Adrenal gland (tissue), 12 donors: Measurements from ENCODE around the gene CCNY. TPM values are rescaled to one million over a fixed set of nuclear protein-coding genes. Genes with fewer than 3 reads are reported as not detected.

Experiments used
- DNase-seq, 7 donors: peaks; one replicate each; pipeline ENCODE4 v3.0.0-alpha.2; 2019 to 2020
- H3K27ac ChIP-seq, 5 donors: fragments of 200-600 bp; sonication (generic) in 4 of 5; 1 replicate in 3 of 5; 2 replicates in 2 of 5; pipeline versions ENCODE4 v1.5.1 to v1.8.0; 2016 to 2020; ENCODE audit warnings: mild to moderate bottlenecking in 1 of 5
- H3K27me3 ChIP-seq: fragments of 200-600 bp; 2 replicates; pipeline ENCODE4 v1.8.0; 2021
- H3K36me3 ChIP-seq, 2 donors: fragments of 200-600 bp; replicated peaks in 1 of 2; 1 replicate in 1 of 2; 2 replicates in 1 of 2; pipeline versions ENCODE4 v1.5.1 to v1.8.0; 2018 to 2022
- H3K4me1 ChIP-seq, 2 donors: fragments of 200-600 bp; replicated peaks in 1 of 2; 1 replicate in 1 of 2; 2 replicates in 1 of 2; pipeline versions ENCODE4 v1.5.1 to v1.8.0; 2018 to 2021
- H3K4me3 ChIP-seq, 4 donors: fragments of 200-600 bp; sonication (generic) in 3 of 4; one replicate each; pipeline ENCODE4 v1.5.1; 2016 to 2018
- H3K9me3 ChIP-seq, 3 donors: fragments of 200-600 bp; sonication (generic) in 1 of 3; replicated peaks in 1 of 3; 1 replicate in 2 of 3; 2 replicates in 1 of 3; pipeline versions ENCODE4 v1.5.1 to v1.8.0; 2016 to 2021
- POLR2A ChIP-seq, 2 donors: fragments of 450-650 bp; IDR thresholded peaks; one replicate each; pipeline ENCODE4 v1.6.1; 2017; ENCODE audit warnings: antibody characterized with exemption in 2 of 2, mild to moderate bottlenecking in 2 of 2, moderate library complexity in 1 of 2
- WGBS, 4 donors: extraction: QIAGEN DNeasy Blood & Tissue Kit in 2 of 4; methylation state at CpG; one replicate each; pipeline versions ENCODE4 v1.1.5 to v1.1.7; 2013 to 2017; 5-methylcytosine and 5-hydroxymethylcytosine counted together
- intact Hi-C, 2 donors: fragments of 100-400 bp; cut with DNase I; formaldehyde crosslinking; loops; one replicate each; pipeline versions ENCODE4 v1.14.1 to v1.15.0; 2022 to 2023
- polyA plus RNA-seq, 3 donors: library from polyadenylated mRNA; stranded (reverse); fragments of 200-250 nt in 2 of 3; fragments of 350-450 nt in 1 of 3; fragmentation: Illumina TruSeq in 1 of 3; extraction: RNeasy Lipid Tissue Mini Kit (QIAGEN cat#74804) in 1 of 3; gene quantifications; one replicate each; pipeline ENCODE4 v1.2.3, GENCODE V29; 2013 to 2014
- total RNA-seq, 9 donors: library from RNA; depleted of rRNA in 4 of 9; stranded (reverse); fragments of >200 nt in 4 of 9; fragments of 120-200 nt in 1 of 9; fragmentation: NEBNext Ultra II Directional in 1 of 9; extraction: Animal tissue kit (Norgen Biotek cat#: 25700) in 1 of 9; gene quantifications; one replicate each; pipeline versions ENCODE4 v1.1.0 to v1.2.4, GENCODE V29; 2013 to 2023
- TF ChIP-seq, protein P1 (sequence below), 6 experiments: fragments of 450-650 bp in 4 of 6; fragments of 200-600 bp in 2 of 6; sonication (generic) in 1 of 6; IDR thresholded peaks; 1 replicate in 5 of 6; 2 replicates in 1 of 6; pipeline versions ENCODE4 v1.5.1 to v1.8.0; 2016 to 2021; ENCODE audit warnings: antibody characterized with exemption in 6 of 6, mild to moderate bottlenecking in 2 of 6, moderate library complexity in 1 of 6
- donor health status: healthy with polysubstance abuse.
- donor health status: Bipolar disorder and iron deficiency.
- donor health status: DM: yes; HTN: yes; CAD: no.
- donor health status: DM: no; HTN: no; CAD: no.
- donor health status: DM: no; HTN: no; CAD: no.
- donor health status: DM: yes; HTN: yes; CAD: no.

Gene CCNY
- total and polyA plus RNA-seq, 12 donors: 18.3 to 87.0 (median 45.2) TPM

DNA sequence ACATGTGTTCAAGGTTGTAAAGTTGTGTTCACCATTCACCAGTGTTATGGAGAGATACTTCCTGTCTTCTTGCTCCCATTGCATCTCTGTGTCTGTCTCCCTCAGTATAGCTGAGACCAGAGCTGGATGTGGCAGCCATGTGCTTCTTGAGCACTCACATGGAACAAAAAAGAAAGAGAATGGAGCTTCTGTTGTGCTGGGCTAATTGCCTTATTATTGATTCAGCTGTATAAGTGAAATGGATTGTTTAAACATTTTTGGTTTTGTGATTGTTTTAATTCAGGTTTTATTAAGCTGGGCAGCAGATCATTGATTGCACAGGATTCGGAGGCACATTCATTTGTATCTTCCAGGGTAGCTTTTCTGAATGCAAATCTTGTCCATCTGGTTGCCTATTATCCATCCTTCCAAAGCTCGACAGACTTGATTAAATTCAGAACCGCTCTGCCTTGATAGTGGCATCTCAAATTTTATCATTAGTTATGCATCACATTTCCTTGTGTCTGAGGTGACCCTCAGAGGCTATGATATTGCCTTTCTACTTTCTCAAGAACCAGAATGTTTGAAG is 119.9 kb downstream of the CCNY start:
- H3K4me1 ChIP-seq: peaks cover 20 to 68% of the 10 kb centered on the region in 2 donors
- TF ChIP-seq, protein P1, sequence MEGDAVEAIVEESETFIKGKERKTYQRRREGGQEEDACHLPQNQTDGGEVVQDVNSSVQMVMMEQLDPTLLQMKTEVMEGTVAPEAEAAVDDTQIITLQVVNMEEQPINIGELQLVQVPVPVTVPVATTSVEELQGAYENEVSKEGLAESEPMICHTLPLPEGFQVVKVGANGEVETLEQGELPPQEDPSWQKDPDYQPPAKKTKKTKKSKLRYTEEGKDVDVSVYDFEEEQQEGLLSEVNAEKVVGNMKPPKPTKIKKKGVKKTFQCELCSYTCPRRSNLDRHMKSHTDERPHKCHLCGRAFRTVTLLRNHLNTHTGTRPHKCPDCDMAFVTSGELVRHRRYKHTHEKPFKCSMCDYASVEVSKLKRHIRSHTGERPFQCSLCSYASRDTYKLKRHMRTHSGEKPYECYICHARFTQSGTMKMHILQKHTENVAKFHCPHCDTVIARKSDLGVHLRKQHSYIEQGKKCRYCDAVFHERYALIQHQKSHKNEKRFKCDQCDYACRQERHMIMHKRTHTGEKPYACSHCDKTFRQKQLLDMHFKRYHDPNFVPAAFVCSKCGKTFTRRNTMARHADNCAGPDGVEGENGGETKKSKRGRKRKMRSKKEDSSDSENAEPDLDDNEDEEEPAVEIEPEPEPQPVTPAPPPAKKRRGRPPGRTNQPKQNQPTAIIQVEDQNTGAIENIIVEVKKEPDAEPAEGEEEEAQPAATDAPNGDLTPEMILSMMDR (IDR thresholded peaks at IDR 0.05): no peak
- no peak for TF ChIP-seq POLR2A (IDR thresholded peaks at IDR 0.05)
- no peak overlapping the region for H3K27ac ChIP-seq
- H3K9me3 ChIP-seq: no peaks in the 10 kb centered on the region
- H3K4me3 ChIP-seq: no peak overlapping the region
- no peak for DNase-seq
- no peaks in the 10 kb centered on the region for H3K27me3 ChIP-seq
- no peaks in the 10 kb centered on the region for H3K36me3 ChIP-seq
- intact Hi-C loops: no loop called here
- 81 to 92% (median 87%) methylated on average over 3 of the region's 3 CpGs for WGBS, 4 donors

DNA sequence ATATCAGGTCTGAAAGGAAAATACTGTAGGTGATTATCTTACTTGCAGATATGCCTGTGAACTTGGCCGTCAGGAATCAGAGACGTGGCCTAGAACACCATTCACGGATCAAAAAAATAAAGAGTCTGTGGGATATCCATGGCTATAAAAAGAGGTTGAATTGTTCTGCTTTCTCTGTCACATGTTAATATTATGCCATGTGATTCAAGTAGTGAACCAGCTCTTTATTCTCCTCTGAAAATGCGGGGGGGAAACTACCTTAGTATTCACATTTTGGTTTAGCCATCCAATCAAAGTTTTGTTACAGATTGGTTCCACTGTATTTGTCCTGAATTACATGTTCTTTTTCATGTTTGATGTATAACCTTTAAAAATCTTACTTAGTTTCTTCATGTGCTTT is 120.5 kb downstream of the CCNY start:
- WGBS, 4 donors: 87 to 96% (median 93%) methylated on average over 4 of the region's 4 CpGs
- Histone ChIP-seq H3K4me3 (no peak overlapping the region), H3K27me3 (no peaks in the 10 kb centered on the region), H3K9me3 (no peaks in the 10 kb centered on the region), H3K4me1 (peaks cover 15 to 65% of the 10 kb centered on the region in 2 donors), H3K36me3 (no peaks in the 10 kb centered on the region), H3K27ac (no peak overlapping the region)
- DNase-seq: no peak
- TF ChIP-seq, protein P1 (IDR thresholded peaks at IDR 0.05): no peak
- no peak for TF ChIP-seq POLR2A (IDR thresholded peaks at IDR 0.05)
- intact Hi-C loops: no loop called here

DNA sequence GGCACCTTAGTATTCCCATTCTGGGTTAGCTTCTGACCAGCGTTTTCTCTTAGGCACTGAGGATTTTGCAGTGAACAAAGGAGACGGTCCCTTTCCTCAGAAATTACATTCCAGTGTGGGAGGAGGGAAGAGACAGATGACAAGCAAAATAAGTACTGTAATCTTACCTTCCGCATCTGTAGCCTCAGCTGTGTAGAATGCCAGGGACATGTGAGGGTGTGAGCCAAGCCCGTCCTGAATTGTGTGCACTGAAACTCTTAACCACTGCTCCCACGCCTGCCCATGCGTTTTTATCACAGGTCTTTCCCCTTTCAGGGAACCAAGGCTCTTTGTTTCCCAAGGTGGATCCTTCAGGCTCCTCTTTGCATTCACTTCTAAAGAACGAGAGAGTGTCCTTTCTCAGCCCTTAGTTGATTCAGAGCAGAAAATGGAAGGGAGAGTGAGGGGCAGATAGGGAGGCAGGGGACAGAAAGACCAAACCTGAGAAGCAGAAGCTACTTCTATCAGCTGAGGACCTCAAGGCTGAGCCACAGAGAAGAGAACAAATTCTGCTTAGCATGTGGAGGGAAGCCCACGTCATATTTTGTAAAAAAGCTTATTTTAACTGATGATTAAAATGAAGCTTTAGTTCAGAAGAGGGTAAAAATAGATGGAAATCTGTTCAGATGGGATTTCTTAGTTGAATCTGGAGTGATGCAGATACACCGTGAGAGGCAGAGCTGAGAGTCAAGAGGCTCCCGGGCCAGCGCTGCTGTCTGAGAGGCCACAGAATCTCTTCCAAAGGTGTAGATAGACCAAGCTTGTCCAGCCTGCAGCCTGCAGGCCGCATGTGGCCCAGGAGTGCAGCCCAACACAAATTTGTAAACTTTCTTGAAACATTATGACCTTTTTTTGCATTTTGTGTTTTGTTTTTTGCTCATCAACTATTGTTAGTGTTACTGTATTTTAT is 122.5 kb downstream of the CCNY start:
- intact Hi-C loops: no loop called here

DNA sequence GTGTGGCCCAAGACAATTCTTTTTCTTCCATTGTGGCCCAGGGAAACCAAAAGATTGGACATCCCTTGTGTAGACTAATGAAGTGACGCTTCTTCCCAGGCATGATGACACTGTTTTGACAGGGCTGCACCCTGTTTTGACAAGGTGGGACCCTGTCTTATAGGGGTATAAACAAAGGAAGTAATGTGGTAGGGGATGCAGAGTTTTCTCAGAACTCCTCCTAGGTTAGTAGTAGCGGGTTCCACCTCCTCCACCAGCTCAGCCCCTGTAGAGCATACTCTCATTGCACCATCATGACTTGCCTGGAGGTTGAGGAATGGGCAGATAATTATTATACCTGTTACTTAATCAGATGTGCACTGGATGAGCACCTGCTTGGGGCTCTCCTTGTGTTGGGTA is 123.1 kb downstream of the CCNY start:
- TF ChIP-seq POLR2A (IDR thresholded peaks at IDR 0.05): no peak
- TF ChIP-seq, protein P1 (IDR thresholded peaks at IDR 0.05): no peak
- no peak for DNase-seq
- Histone ChIP-seq H3K4me3 (no peak overlapping the region), H3K27me3 (no peaks in the 10 kb centered on the region), H3K4me1 (peaks cover 8 to 64% of the 10 kb centered on the region in 2 donors), H3K9me3 (no peaks in the 10 kb centered on the region), H3K27ac (no peak overlapping the region), H3K36me3 (no peaks in the 10 kb centered on the region)
- intact Hi-C loops: no loop called here
- WGBS, 4 donors: 97 to 98% (median 97%) methylated on average over 2 of the region's 2 CpGs

More for the DNA sequence above, 122.5 kb downstream of the CCNY start:
- no peak for DNase-seq
- H3K27me3 ChIP-seq: no peaks in the 10 kb centered on the region
- no peak overlapping the region for H3K27ac ChIP-seq
- TF ChIP-seq, protein P1 (IDR thresholded peaks at IDR 0.05): no peak
- no peak for TF ChIP-seq POLR2A (IDR thresholded peaks at IDR 0.05)
- peaks cover 13 to 64% of the 10 kb centered on the region in 2 donors for H3K4me1 ChIP-seq
- 87 to 90% (median 88%) methylated on average over 12 of the region's 12 CpGs for WGBS, 4 donors
- no peak overlapping the region for H3K4me3 ChIP-seq
- H3K36me3 ChIP-seq: no peaks in the 10 kb centered on the region
- H3K9me3 ChIP-seq: no peaks in the 10 kb centered on the region
